Smooth muscle cell (in vitro differentiated cells): ENCODE measurements around the gene UBN2. TPM values are rescaled to one million over a fixed set of nuclear protein-coding genes. Genes with fewer than 3 reads are reported as not detected.

ENCODE experiments used
- DNase-seq: peaks from one replicate; lab custom pipeline; 2025; ENCODE audit not compliant: unreplicated experiment; lab: John Stamatoyannopoulos, UW
- H2AFZ ChIP-seq: fragments of 200-600 bp; sonication (generic); 2 replicates; pipeline ENCODE4 v1.6.0; 2016; ENCODE audit warnings: antibody characterized with exemption, low read depth, mild to moderate bottlenecking
- H3F3A ChIP-seq: fragments of 200-600 bp; sonication (generic); 2 replicates; pipeline ENCODE4 v1.6.0; 2017; ENCODE audit warnings: antibody characterized with exemption, low read depth
- H3K27ac ChIP-seq: fragments of 200-600 bp; sonication (generic); 2 replicates; pipeline ENCODE4 v1.5.1; 2016; ENCODE audit warnings: low read depth, mild to moderate bottlenecking
- H3K27me3 ChIP-seq: fragments of 200-600 bp; sonication (generic); 2 replicates; pipeline ENCODE4 v1.6.1; 2016; ENCODE audit warnings: low read depth, mild to moderate bottlenecking
- H3K36me3 ChIP-seq: fragments of 200-600 bp; sonication (generic); 2 replicates; pipeline ENCODE4 v1.5.1; 2016; ENCODE audit warnings: low read depth
- H3K4me1 ChIP-seq: fragments of 200-600 bp; sonication (generic); 2 replicates; pipeline ENCODE4 v1.5.1; 2016; ENCODE audit warnings: low read depth
- H3K4me2 ChIP-seq: fragments of 200-600 bp; sonication (generic); 2 replicates; pipeline ENCODE4 v1.6.0; 2016; ENCODE audit warnings: mild to moderate bottlenecking
- H3K4me3 ChIP-seq: fragments of 200-600 bp; sonication (generic); 2 replicates; pipeline ENCODE4 v1.5.1; 2016; ENCODE audit warnings: mild to moderate bottlenecking
- H3K79me2 ChIP-seq: fragments of 200-600 bp; sonication (generic); 2 replicates; pipeline ENCODE4 v1.6.0; 2016; ENCODE audit warnings: low read depth, mild to moderate bottlenecking
- H3K9ac ChIP-seq: fragments of 200-600 bp; sonication (generic); 2 replicates; pipeline ENCODE4 v1.6.0; 2016; ENCODE audit warnings: low read depth
- H3K9me3 ChIP-seq: fragments of 200-600 bp; sonication (generic); replicated peaks from 2 replicates; pipeline ENCODE4 v1.5.1; 2016; ENCODE audit warnings: low read depth
- H4K20me1 ChIP-seq: fragments of 200-600 bp; sonication (generic); 2 replicates; pipeline ENCODE4 v1.6.0; 2016; ENCODE audit warnings: low read depth
- WGBS: methylation state at CpG from one replicate; pipeline ENCODE4 v1.1.7; 2016; ENCODE audit warnings: low lambda C conversion rate; 5-methylcytosine and 5-hydroxymethylcytosine counted together
- polyA plus RNA-seq: library from polyadenylated mRNA; unstranded; fragments of >200 nt; fragmentation: Nextera tagmentation; extraction: Ambion mirVana; gene quantifications from 2 replicates; pipeline ENCODE4 v1.2.1, GENCODE V29; 2016
- total RNA-seq: library from RNA; depleted of rRNA; stranded (reverse); fragments of >200 nt; gene quantifications from 2 replicates; pipeline ENCODE4 v1.2.3, GENCODE V29; 2014
- TF ChIP-seq, protein P1 (sequence below): fragments of 200-600 bp; sonication (generic); IDR thresholded peaks from 2 replicates; pipeline ENCODE4 v1.5.1; 2017; ENCODE audit warnings: borderline replicate concordance, mild to moderate bottlenecking, antibody characterized with exemption; ENCODE audit not compliant: insufficient read depth, poor library complexity, severe bottlenecking

UBN2 gene
- total and polyA plus RNA-seq, 2 experiments from 2014 or later = 2.5 to 13.4 TPM

DNA sequence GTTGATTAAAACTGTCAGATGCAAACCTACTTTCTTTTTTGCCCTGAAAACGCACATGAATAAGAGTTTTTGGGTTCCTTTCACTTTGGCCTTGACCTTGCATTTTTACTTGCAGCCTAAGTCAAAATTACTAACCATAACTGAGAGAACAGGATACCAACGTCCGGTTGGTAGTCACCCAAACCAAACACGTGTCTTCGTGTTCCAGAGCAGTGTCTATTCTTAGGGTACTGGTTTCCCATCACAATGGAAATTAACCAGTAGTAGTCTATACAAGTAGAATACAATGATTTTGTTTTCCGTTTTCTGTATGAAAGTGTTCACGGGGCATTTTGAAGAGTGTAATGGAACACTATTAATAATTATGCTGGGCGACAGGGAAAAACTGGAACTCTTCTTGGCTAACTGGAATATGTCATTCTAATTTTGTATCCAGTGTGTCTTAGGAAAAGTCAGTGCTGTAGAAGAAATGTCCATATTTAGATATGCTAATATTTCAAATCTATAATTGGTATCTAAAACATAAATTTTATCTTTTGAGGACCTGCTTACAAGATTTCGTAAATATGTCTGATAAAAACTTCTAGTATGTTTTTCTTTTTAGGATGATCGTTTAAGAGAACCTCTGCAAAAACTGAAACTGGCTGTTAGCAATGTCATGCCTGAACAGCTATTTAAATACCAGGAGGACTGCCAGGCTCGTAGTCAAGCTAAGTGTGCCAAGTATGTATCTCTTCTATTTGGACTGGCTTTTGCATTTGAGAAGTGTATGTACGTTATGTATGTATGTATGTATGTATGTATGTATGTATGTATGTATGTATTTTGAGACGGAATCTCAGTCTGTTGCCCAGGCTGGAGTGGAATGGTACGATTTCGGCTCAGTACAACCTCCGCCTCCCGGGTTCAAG, 40.9 kb downstream of the UBN2 start:
- Histone ChIP-seq H3K27me3 (no peaks in the 10 kb centered on the region), H3K27ac (no peak overlapping the region), H2AFZ (no peak overlapping the region), H3K4me3 (no peak overlapping the region), H3K79me2 (no peaks in the 10 kb centered on the region), H4K20me1 (no peaks in the 10 kb centered on the region), H3K4me1 (no peaks in the 10 kb centered on the region), H3F3A (no peaks in the 10 kb centered on the region), H3K4me2 (no peak overlapping the region), H3K9ac (no peak overlapping the region), H3K36me3 (peaks cover 21% of the 10 kb centered on the region), H3K9me3 (no peaks in the 10 kb centered on the region)
- WGBS = 98% methylated on average over 17 of the region's 17 CpGs
- TF ChIP-seq, protein P1, sequence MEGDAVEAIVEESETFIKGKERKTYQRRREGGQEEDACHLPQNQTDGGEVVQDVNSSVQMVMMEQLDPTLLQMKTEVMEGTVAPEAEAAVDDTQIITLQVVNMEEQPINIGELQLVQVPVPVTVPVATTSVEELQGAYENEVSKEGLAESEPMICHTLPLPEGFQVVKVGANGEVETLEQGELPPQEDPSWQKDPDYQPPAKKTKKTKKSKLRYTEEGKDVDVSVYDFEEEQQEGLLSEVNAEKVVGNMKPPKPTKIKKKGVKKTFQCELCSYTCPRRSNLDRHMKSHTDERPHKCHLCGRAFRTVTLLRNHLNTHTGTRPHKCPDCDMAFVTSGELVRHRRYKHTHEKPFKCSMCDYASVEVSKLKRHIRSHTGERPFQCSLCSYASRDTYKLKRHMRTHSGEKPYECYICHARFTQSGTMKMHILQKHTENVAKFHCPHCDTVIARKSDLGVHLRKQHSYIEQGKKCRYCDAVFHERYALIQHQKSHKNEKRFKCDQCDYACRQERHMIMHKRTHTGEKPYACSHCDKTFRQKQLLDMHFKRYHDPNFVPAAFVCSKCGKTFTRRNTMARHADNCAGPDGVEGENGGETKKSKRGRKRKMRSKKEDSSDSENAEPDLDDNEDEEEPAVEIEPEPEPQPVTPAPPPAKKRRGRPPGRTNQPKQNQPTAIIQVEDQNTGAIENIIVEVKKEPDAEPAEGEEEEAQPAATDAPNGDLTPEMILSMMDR = no peak
- DNase-seq = no peak

DNA sequence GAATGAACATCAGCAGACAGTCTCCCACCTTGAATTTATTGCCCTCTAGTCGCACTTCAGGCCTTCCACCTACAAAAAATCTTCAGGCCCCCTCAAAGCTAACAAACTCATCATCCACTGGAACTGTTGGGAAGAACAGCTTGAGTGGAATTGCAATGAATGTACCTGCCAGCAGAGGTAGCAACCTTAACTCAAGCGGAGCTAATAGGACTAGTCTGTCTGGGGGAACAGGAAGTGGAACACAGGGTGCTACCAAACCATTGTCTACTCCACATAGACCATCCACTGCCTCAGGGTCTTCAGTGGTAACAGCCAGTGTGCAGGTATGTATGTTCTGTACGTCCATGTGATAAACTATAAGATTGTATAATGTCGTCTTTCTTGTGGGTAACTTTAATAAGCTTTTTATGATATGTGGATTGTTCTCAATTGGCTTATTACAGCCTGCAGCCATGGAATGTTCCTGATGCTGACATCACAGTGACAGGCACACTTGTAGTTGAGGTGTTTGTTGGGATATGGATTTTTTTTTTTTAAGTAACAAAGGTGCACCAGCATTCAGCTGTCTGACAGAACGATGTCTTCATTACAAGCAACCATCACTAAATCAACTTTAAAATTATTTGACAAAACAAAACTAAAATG, 53.3 kb downstream of the UBN2 start:
- DNase-seq = no peak
- H3K9ac ChIP-seq = no peak overlapping the region
- H2AFZ ChIP-seq = no peak overlapping the region
- H3K27ac ChIP-seq = no peak overlapping the region
- H3K79me2 ChIP-seq = peaks cover 4% of the 10 kb centered on the region
- H3K9me3 ChIP-seq = no peaks in the 10 kb centered on the region
- H3K27me3 ChIP-seq = no peaks in the 10 kb centered on the region
- peaks cover 5% of the 10 kb centered on the region for H3K36me3 ChIP-seq
- H3K4me2 ChIP-seq = no peak overlapping the region
- H3K4me1 ChIP-seq = no peaks in the 10 kb centered on the region
- H3F3A ChIP-seq = no peaks in the 10 kb centered on the region
- WGBS = 98% methylated on average over 5 of the region's 5 CpGs
- H3K4me3 ChIP-seq = no peak overlapping the region
- H4K20me1 ChIP-seq = peaks cover 2% of the 10 kb centered on the region
- TF ChIP-seq, protein P1 = no peak

DNA sequence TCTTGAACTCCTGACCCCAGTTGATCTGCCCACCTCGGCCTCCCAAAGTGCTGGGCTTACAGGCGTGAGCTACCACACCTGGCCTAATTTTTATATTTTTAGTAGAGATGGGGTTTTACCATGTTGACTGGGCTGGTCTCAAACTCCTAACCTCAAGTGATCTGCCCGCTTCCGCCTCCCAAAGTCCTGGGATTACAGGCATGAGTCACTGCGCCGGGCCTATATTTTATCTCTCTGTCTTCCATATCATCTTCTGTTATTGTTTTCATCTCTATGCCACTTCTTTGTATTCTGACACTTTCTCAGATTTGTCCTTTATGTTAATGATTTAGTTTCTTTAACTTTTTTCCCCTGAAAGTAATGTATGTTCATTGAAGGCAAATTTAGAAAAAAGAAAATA, 55.1 kb downstream of the UBN2 start:
- 89% methylated on average over 6 of the region's 6 CpGs for WGBS
- no peak overlapping the region for H3K27ac ChIP-seq
- H2AFZ ChIP-seq = no peak overlapping the region
- H3K4me3 ChIP-seq = no peak overlapping the region
- TF ChIP-seq, protein P1 = no peak
- H3K9me3 ChIP-seq = no peaks in the 10 kb centered on the region
- peaks cover 2% of the 10 kb centered on the region for H4K20me1 ChIP-seq
- H3K36me3 ChIP-seq = peaks cover 5% of the 10 kb centered on the region
- H3K4me2 ChIP-seq = no peak overlapping the region
- H3K9ac ChIP-seq = no peak overlapping the region
- no peaks in the 10 kb centered on the region for H3K27me3 ChIP-seq
- H3K4me1 ChIP-seq = no peaks in the 10 kb centered on the region
- H3K79me2 ChIP-seq = peaks cover 4% of the 10 kb centered on the region
- no peak for DNase-seq
- no peaks in the 10 kb centered on the region for H3F3A ChIP-seq
